Upper lobe of left lung (tissue), 4 donors: ENCODE data around the gene TMBIM6.

ENCODE experiments used
- EP300 ChIP-seq, 4 donors: sonication (generic); formaldehyde crosslinking; IDR thresholded peaks; one replicate each; pipeline ENCODE4 v1.5.1; 2017; ENCODE audit warnings: antibody characterized with exemption in 4 of 4, control low read depth in 2 of 4
- POLR2A ChIP-seq, 4 donors: fragments of 450-650 bp; IDR thresholded peaks; one replicate each; pipeline ENCODE4 v1.5.1; 2016 to 2017; ENCODE audit warnings: antibody characterized with exemption in 4 of 4, mild to moderate bottlenecking in 2 of 4
- POLR2AphosphoS5 ChIP-seq, 2 donors: sonication (generic); formaldehyde crosslinking; IDR thresholded peaks; one replicate each; pipeline ENCODE4 v1.5.1; 2017; ENCODE audit warnings: antibody characterized with exemption in 2 of 2
- TF ChIP-seq, protein P1 (sequence below), 6 experiments: fragments of 450-650 bp in 4 of 6; fragments of 200-600 bp in 2 of 6; sonication (generic) in 2 of 6; IDR thresholded peaks; one replicate each; pipeline ENCODE4 v1.5.1; 2016 to 2019; ENCODE audit warnings: antibody characterized with exemption in 6 of 6

DNA sequence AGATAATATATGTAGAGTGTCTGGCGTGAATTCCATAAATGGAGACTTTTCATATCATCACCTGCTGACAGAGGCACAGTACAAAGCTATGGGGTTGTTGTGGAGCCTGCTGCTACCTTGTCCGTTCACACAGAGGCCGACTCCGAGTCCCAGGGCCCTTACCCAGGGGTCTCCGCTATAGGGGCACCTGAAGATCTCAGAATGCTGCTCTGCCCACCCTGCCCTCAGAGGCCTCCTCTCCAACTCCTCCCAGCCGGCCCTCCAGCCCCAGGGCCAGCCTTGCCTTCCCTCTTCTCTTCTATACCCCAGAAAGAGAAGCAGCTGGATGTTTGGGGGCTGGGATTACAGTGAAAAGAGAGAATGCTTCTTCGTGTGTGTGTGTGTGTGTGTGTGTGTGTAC, 65.5 kb downstream of the TMBIM6 start:
- TF ChIP-seq, protein P1, sequence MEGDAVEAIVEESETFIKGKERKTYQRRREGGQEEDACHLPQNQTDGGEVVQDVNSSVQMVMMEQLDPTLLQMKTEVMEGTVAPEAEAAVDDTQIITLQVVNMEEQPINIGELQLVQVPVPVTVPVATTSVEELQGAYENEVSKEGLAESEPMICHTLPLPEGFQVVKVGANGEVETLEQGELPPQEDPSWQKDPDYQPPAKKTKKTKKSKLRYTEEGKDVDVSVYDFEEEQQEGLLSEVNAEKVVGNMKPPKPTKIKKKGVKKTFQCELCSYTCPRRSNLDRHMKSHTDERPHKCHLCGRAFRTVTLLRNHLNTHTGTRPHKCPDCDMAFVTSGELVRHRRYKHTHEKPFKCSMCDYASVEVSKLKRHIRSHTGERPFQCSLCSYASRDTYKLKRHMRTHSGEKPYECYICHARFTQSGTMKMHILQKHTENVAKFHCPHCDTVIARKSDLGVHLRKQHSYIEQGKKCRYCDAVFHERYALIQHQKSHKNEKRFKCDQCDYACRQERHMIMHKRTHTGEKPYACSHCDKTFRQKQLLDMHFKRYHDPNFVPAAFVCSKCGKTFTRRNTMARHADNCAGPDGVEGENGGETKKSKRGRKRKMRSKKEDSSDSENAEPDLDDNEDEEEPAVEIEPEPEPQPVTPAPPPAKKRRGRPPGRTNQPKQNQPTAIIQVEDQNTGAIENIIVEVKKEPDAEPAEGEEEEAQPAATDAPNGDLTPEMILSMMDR (IDR thresholded peaks at IDR 0.05): no peak
- TF ChIP-seq POLR2AphosphoS5 (IDR thresholded peaks at IDR 0.05) (no peak), POLR2A (IDR thresholded peaks at IDR 0.05) (no peak), EP300 (IDR thresholded peaks at IDR 0.05) (no peak)
